PC-3 (cell line): ENCODE results near the gene TPH1. TPM values are rescaled to one million over a fixed set of nuclear protein-coding genes. Genes with fewer than 3 reads are reported as not detected.

Source experiments
- ATAC-seq: fragments of 200-7000 bp; cut with Tn5 transposase; 2 replicates; pipeline ENCODE4 v1.9.1; 2020; ENCODE audit warnings: mild to moderate bottlenecking, moderate library complexity
- BruUV-seq: library from RNA; stranded (reverse); fragments of 400-500 nt; replicated peaks from 2 replicates; lab custom pipeline; 2021; lab: Mats Ljungman, UMichigan
- CTCF ChIA-PET: fragments of 300-600 bp; sonication (Branson Sonifier 250); formaldehyde crosslinking; loops from one replicate; lab custom pipeline; 2022; ENCODE audit warnings: antibody characterized with exemption; lab: Charles Lee
- POLR2A ChIA-PET: fragments of 300-600 bp; sonication (Branson Sonifier 250); formaldehyde crosslinking; loops from one replicate; lab custom pipeline; 2022; ENCODE audit warnings: antibody characterized with exemption; ENCODE audit not compliant: unreplicated experiment; lab: Charles Lee
- DNase-seq: peaks from one replicate; pipeline ENCODE4 v3.0.0-alpha.2; 2015
- H2AFZ ChIP-seq: fragments of 300-600 bp; sonication (generic); 2 replicates; pipeline ENCODE4 v1.6.0; 2016; ENCODE audit warnings: antibody characterized with exemption, low read length
- H3F3A ChIP-seq: fragments of 300-600 bp; sonication (generic); one replicate; pipeline ENCODE4 v1.6.0; 2017; ENCODE audit warnings: antibody characterized with exemption, low read length, control low read depth, mild to moderate bottlenecking; ENCODE audit not compliant: unreplicated experiment
- H3K27ac ChIP-seq: fragments of 300-600 bp; sonication (generic); 2 replicates; pipeline ENCODE4 v1.5.1; 2016; ENCODE audit warnings: mild to moderate bottlenecking, low read length
- H3K27me3 ChIP-seq: fragments of 300-600 bp; sonication (generic); 2 replicates; pipeline ENCODE4 v1.6.1; 2016; ENCODE audit warnings: low read length, mixed read lengths
- H3K36me3 ChIP-seq: fragments of 300-600 bp; sonication (generic); 2 replicates; pipeline ENCODE4 v1.6.1; 2016; ENCODE audit warnings: low read depth, mixed run types, low read length, mixed read lengths
- H3K4me1 ChIP-seq: fragments of 300-600 bp; sonication (generic); 2 replicates; pipeline ENCODE4 v1.5.1; 2016; ENCODE audit warnings: low read length; ENCODE audit not compliant: insufficient read depth
- H3K4me2 ChIP-seq: fragments of 300-600 bp; sonication (generic); 2 replicates; pipeline ENCODE4 v1.6.0; 2016; ENCODE audit warnings: low read length
- H3K4me3 ChIP-seq: fragments of 300-600 bp; sonication (generic); 2 replicates; pipeline ENCODE4 v1.5.1; 2016; ENCODE audit warnings: mild to moderate bottlenecking, low read length, mixed read lengths
- H3K79me2 ChIP-seq: fragments of 300-600 bp; sonication (generic); 2 replicates; pipeline ENCODE4 v1.6.1; 2017; ENCODE audit warnings: low read length, mixed read lengths
- H3K9ac ChIP-seq: fragments of 300-600 bp; sonication (generic); 2 replicates; pipeline ENCODE4 v1.6.0; 2016; ENCODE audit warnings: mild to moderate bottlenecking, low read length
- H3K9me2 ChIP-seq: fragments of 300-600 bp; sonication (generic); replicated peaks from 2 replicates; pipeline ENCODE4 v1.6.1; 2016; ENCODE audit warnings: mixed run types, low read length, mixed read lengths
- H3K9me3 ChIP-seq: fragments of 300-600 bp; sonication (generic); 2 replicates; pipeline ENCODE4 v1.6.1; 2016; ENCODE audit warnings: low read length, mixed read lengths
- H4K20me1 ChIP-seq: fragments of 300-600 bp; sonication (generic); 2 replicates; pipeline ENCODE4 v1.6.1; 2016; ENCODE audit warnings: low read length, mixed read lengths
- EZH2 ChIP-seq: fragments of 300-600 bp; sonication (generic); IDR thresholded peaks from one replicate; pipeline ENCODE4 v1.6.1; 2017; ENCODE audit warnings: antibody characterized with exemption, mild to moderate bottlenecking, low read length; ENCODE audit not compliant: unreplicated experiment
- EZH2phosphoT487 ChIP-seq: fragments of 300-600 bp; sonication (generic); IDR thresholded peaks from 2 replicates; pipeline ENCODE4 v1.6.1; 2018; ENCODE audit warnings: mild to moderate bottlenecking, antibody characterized with exemption, low read length, borderline replicate concordance
- intact Hi-C: fragments of 100-400 bp; cut with micrococcal nuclease; formaldehyde crosslinking; loops from 2 replicates; pipeline ENCODE4 v1.9.0; 2023
- total RNA-seq: library from RNA; depleted of rRNA; stranded (reverse); fragments of >200 nt; gene quantifications from 2 replicates; pipeline ENCODE4 v1.2.3, GENCODE V29; 2014
- TF ChIP-seq, protein P1 (sequence below): fragments of 300-600 bp; sonication (generic); conservative IDR thresholded peaks from 2 replicates; pipeline ENCODE4 v1.5.1; 2017; ENCODE audit warnings: antibody characterized with exemption, low read depth, mild to moderate bottlenecking, low read length

The TPH1 gene
- total RNA-seq, 1 experiment from 2014 or later: 0.07 TPM

- Histone ChIP-seq H3K27ac (no peak overlapping the region), H3K79me2 (no peaks in the 10 kb centered on the region), H3K9me3 (no peaks in the 10 kb centered on the region), H3K4me2 (no peak overlapping the region), H3F3A (no peaks in the 10 kb centered on the region), H3K36me3 (no peaks in the 10 kb centered on the region), H3K9ac (no peak overlapping the region), H3K27me3 (no peaks in the 10 kb centered on the region), H2AFZ (no peak overlapping the region), H3K4me3 (no peak overlapping the region), H4K20me1 (no peaks in the 10 kb centered on the region), H3K9me2 (no peaks in the 10 kb centered on the region), H3K4me1 (no peaks in the 10 kb centered on the region)
- intact Hi-C loops: no loop called here
- no peak for DNase-seq
- POLR2A ChIA-PET: no interaction called here
- no peak for TF ChIP-seq EZH2
- no peak for TF ChIP-seq EZH2phosphoT487
- TF ChIP-seq, protein P1, sequence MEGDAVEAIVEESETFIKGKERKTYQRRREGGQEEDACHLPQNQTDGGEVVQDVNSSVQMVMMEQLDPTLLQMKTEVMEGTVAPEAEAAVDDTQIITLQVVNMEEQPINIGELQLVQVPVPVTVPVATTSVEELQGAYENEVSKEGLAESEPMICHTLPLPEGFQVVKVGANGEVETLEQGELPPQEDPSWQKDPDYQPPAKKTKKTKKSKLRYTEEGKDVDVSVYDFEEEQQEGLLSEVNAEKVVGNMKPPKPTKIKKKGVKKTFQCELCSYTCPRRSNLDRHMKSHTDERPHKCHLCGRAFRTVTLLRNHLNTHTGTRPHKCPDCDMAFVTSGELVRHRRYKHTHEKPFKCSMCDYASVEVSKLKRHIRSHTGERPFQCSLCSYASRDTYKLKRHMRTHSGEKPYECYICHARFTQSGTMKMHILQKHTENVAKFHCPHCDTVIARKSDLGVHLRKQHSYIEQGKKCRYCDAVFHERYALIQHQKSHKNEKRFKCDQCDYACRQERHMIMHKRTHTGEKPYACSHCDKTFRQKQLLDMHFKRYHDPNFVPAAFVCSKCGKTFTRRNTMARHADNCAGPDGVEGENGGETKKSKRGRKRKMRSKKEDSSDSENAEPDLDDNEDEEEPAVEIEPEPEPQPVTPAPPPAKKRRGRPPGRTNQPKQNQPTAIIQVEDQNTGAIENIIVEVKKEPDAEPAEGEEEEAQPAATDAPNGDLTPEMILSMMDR: no peak
- CTCF ChIA-PET: no interaction called here
- no TSS peak for BruUV-seq
- ATAC-seq: no peak
Observed at GRCh38 chr11:18054511-18055103, 8.5 kb upstream of the TPH1 start.

DNA sequence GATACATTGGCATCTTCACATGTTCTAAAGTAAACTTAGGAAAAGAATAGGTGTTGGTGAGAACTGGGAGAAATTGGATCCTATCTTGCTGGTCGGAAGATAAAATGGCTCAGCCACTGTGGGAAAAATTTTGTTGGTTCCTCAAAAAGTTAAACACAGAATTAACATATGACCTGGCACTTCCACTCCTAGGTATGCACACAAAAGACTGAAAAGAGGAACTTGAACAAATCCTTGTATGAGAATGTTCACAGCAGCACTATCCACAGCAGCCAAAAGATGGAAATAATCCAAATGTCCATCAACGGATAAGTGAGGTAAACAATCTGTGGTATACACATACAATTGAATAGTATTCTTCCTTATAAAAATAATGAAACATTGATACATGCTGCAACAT is 4.8 kb upstream of the TPH1 start:
- no TSS peak for BruUV-seq
- H3K27me3 ChIP-seq: peaks cover 2% of the 10 kb centered on the region; the same call in 1 of the 2 replicates
- H3K9me2 ChIP-seq: no peaks in the 10 kb centered on the region
- no peak overlapping the region for H2AFZ ChIP-seq
- H3K79me2 ChIP-seq: no peaks in the 10 kb centered on the region
- no peak overlapping the region for H3K4me2 ChIP-seq
- POLR2A ChIA-PET: no interaction called here
- no peaks in the 10 kb centered on the region for H4K20me1 ChIP-seq
- H3K9ac ChIP-seq: no peak overlapping the region
- CTCF ChIA-PET: no interaction called here
- no peak overlapping the region for H3K27ac ChIP-seq
- intact Hi-C loops: no loop called here
- no peaks in the 10 kb centered on the region for H3K36me3 ChIP-seq
- no peaks in the 10 kb centered on the region for H3K9me3 ChIP-seq
- H3K4me1 ChIP-seq: no peaks in the 10 kb centered on the region
- no peak overlapping the region for H3K4me3 ChIP-seq
- DNase-seq (no peak), ATAC-seq (no peak)
- no peaks in the 10 kb centered on the region for H3F3A ChIP-seq
- TF ChIP-seq, protein P1: no peak

GRCh38 chr11:18036456-18036855 is 9.6 kb downstream of the TPH1 start:
- Histone ChIP-seq H3K4me3 (no peak overlapping the region), H3K4me2 (no peak overlapping the region), H3K4me1 (no peaks in the 10 kb centered on the region), H3K36me3 (no peaks in the 10 kb centered on the region), H3K9me3 (no peaks in the 10 kb centered on the region), H3K9me2 (no peaks in the 10 kb centered on the region), H3K27me3 (peaks cover 38% of the 10 kb centered on the region), H3K9ac (no peak overlapping the region), H3K79me2 (no peaks in the 10 kb centered on the region), H2AFZ (no peak overlapping the region), H3K27ac (no peak overlapping the region), H3F3A (no peaks in the 10 kb centered on the region), H4K20me1 (no peaks in the 10 kb centered on the region)
- no peak for TF ChIP-seq EZH2phosphoT487
- no peak for TF ChIP-seq EZH2
- TF ChIP-seq, protein P1: no peak
- ChIA-PET POLR2A (no interaction called here), CTCF (no interaction called here)
- intact Hi-C loops: no loop called here
- ATAC-seq (no peak), DNase-seq (no peak)
- no TSS peak for BruUV-seq
